Inferior parietal cortex (tissue), 1 donor: ENCODE measurements around the gene GPR18.
"Not testable (repeated sequence)": the region's sequence is repeated elsewhere in the genome, so short reads cannot be mapped to it uniquely, and the experiment has no call there.

Source experiments
- DNase-seq: peaks from one replicate; pipeline ENCODE4 v3.0.0-alpha.2; 2016; ENCODE audit errors: extremely low spot score

The GPR18 gene

GRCh38 chr13:99228737-99229691 lies 29.2 kb downstream of the GPR18 start:
- DNase-seq = no peak

DNA sequence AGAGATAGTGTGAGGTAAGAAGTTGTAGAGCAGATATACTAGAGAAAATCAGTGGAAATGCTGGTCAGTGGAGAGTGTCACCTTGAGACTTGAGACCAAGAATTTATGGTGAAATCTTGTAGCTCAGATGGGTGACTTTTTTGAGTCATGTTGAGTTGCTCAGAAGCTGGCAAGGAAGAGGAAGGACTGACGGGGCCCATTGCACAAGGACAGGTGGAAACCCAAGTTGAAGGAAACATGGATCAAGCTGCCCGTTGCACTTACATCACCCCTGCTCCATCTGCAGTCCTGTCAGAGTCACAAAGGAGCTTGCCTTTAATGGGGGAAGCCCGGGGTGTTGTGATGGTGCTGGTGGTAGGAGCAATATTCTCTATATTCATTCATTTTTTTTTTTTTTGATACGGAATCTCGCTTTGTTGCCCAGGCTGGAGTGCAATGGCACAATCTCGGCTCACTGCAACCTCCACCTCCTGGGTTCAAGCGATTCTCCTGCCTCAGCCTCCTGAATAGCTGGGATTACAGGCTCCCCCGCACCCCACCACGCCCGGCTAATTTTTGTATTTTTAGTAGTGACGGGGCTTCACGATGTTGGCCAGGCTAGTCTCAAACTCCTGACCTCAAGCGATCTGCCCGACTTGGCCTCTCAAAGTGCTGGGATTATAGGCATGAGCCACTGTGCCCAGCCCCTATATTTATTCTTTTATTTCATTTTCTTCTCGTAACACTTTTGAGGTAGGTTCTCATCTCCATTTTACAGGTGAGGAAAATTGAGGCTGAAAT lies 30.1 kb downstream of the GPR18 start:
- DNase-seq = no peak

- no peak for DNase-seq
These were observed 30.8 kb downstream of the GPR18 start for GRCh38 chr13:99227331-99227900.

- no peak for DNase-seq
These were observed 31.7 kb downstream of the GPR18 start for GRCh38 chr13:99226513-99226912.

DNA sequence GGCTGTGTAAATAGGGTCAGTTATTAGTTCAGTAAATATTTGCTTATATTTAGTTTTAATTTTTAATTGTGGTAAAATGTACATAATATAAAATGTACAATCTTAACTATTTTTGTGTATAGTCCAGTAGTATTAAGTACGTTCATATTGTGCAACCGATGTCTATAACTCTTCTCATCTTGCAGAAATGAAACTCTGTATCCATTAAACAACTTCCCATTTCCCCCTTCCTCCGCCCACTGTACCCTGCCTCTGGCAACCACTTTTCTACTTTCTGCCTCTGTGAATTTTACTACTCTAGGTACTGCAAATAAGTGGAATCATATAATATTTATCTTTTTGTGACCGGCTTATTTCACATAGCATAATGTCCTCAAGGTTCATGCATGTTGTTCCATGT lies 33.1 kb downstream of the GPR18 start:
- no peak for DNase-seq

DNA sequence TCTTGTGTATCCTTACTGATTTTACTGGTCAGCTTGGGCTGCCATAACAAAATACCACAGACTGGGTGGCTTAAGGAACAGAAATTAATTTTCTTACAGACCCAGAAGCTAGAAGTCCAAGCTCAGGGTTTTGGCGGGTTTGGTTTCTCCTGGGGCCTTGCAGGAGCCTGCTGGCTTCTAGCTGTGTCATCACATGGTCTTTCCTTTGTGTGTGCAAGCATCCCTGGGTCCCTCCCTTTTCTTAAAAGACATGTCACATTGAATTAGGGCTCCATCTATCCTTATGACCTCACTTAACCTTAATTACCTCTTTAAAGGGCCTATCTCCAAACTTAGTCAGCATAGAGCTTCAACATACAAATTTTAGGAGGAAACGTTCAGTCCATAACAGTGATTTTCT lies 34.2 kb downstream of the GPR18 start:
- DNase-seq = no peak

- no peak for DNase-seq
These were observed 34.6 kb downstream of the GPR18 start for GRCh38 chr13:99223587-99223986.

GRCh38 chr13:99221567-99222239 lies 36.5 kb downstream of the GPR18 start:
- DNase-seq = no peak

DNA sequence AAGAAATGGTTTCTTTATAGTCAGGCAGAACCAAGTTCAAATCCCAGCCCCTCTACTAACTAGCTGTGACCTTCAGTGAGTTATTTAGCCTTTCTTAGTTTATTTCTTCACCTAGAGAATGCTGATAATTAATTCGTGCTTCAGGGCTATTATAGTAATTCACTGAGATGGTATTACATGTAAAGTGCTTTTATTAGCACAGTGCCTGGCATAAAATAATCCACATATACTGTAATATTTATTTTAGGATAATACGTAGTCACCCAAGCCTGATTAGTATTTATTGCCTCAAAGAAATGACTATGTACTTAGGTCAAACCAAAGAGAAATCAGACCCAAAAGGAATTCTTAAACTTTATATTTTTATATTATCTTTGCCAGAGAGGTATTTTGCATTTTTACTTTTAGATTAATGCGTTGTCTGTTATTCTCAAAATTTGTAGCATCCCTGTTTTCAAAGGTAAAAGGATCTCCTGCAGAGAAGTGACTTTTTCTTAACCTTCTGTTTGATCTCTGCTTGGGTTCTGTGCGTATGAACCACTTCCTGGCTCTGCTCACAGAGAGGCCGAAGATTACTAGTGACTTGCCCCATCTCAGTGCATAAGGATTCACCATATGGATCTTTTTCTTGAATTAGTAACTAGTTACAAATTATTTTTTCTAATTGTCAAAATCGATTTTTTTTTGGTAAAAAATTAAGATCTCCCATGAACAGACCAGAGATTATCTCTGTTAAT lies 37.8 kb downstream of the GPR18 start:
- DNase-seq = no peak

DNA sequence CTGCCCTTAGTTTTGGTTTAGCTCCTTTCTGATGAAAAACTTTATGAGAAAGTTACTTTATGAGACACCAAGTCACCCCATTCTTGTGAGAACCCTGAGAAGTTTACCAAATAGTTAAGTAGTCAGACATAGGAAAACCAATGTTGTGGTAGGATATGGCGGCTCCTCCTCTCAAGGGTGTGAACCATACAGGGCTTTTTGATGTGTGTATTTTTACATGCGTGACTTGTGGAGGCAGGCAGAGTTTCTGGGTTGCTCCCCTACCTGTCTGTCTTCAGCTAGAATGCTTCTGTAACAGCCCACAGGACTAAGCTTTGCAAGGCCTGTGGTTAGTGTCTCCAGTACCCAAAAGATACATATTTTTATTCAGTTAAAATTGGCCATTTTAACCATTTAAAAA lies 39.2 kb downstream of the GPR18 start:
- DNase-seq = no peak

DNA sequence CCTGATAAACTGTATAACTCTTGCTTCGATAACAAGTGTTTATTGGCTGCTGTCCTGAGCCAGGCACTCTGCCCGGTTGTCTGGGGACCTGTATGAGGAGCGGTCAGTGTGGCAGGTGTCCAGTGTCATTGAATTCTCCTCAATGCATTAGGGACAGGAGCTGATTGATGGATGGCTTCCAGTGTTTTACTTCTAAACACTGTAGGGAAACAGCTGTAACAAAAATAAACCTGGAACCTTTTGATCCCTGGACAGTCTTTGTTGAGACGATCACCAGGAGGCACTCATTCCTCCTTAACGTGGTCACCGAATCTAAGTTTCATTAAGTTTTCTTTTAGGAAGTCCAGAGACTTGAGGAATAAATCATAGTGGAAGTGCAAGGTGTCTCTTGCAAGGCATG lies 39.6 kb downstream of the GPR18 start:
- no peak for DNase-seq

GRCh38 chr13:99218126-99218525 lies 40.1 kb downstream of the GPR18 start:
- DNase-seq = no peak

DNA sequence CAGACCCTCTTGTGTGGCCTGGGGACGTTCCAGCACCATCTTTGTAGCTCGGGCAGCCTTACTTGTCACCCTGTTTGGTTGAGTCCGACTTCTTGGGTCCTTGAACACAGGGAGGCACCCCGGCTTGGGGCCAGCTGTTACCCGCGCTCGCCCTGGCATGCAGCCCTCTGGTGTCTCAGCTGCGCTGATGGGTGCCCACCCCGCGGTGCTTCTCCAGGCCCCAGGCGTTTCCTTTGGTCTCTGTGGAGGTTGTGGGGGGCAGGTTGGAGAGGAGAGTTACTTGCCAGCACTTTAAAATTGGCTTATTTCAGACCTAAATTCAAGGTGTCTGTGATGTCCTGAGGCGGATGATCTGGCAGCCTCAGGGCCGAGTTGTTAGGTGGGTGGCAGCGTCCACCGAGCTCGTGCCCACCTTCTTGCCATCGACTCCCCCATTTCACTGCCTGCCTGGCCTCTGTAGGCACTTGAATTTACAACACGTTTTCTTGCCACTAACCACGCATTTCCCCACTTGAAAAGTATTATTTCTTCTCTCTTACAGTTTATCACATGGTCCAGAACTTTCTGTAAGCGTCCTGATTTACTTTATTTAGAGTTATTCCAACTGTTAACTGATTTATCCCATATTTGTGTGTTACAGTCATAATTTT lies 40.6 kb downstream of the GPR18 start:
- no peak for DNase-seq

GRCh38 chr13:99215184-99215830 lies 42.9 kb downstream of the GPR18 start:
- no peak for DNase-seq

DNA sequence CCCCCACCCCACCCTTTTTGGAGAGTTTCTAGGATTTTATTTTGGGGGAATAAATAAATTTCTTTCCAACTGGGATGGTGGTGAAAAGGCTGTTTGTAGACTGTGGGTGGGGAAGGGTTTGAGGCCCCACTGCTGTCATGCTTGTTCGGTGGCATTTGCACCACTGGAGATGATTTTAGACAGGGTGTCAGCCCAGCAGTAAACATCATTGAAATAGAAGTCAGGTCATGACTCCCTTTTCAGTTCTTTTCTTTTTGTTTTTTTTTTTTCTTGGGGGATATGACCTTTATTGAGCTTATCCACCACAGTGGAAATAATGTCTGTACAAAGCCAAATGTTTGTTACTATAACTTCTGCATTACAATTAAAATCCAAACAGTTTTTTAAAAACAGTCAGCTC lies 43.4 kb downstream of the GPR18 start:
- DNase-seq = no peak

- DNase-seq = no peak
These were observed 43.9 kb downstream of the GPR18 start for GRCh38 chr13:99214232-99214631.

GRCh38 chr13:99211421-99212035 lies 46.7 kb downstream of the GPR18 start:
- DNase-seq = no peak

- not testable (repeated sequence) for DNase-seq
These were observed 47.6 kb downstream of the GPR18 start for GRCh38 chr13:99210627-99211026.

DNA sequence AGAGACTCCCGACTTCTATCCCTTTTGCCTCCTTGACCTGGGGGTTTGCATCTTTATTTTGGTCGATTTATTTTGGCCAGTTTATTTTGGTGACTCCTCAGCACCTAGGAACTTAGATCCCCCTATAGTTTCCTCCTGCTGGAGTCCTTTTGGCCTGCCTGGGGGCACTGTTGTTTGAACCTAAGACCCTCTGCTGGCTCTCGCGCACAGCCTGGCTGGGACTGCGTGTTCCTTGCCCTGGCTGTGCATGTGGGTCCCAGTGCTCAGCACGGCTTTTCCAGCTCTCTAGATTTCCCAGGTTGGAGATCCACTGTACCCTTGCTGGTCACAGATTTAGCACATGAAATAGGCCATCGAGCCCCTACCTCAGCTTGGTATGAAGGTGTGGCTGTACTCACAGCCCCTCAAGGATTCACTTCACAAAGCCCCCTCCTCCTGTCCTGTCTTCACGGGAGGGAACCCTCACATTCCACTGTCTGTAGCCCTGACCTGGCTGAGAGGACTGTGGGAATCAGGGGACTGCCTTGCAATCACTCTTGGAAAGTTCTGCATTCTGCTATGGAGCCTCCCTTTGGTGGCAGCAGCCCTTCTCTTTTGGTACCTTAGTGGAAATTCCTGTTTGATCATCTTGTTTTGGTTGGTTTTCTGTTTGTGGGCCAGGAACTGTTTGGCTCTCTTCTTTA lies 49.2 kb downstream of the GPR18 start:
- DNase-seq = no peak
